ENCODE results near the gene CAB39.

Gene CAB39

DNA sequence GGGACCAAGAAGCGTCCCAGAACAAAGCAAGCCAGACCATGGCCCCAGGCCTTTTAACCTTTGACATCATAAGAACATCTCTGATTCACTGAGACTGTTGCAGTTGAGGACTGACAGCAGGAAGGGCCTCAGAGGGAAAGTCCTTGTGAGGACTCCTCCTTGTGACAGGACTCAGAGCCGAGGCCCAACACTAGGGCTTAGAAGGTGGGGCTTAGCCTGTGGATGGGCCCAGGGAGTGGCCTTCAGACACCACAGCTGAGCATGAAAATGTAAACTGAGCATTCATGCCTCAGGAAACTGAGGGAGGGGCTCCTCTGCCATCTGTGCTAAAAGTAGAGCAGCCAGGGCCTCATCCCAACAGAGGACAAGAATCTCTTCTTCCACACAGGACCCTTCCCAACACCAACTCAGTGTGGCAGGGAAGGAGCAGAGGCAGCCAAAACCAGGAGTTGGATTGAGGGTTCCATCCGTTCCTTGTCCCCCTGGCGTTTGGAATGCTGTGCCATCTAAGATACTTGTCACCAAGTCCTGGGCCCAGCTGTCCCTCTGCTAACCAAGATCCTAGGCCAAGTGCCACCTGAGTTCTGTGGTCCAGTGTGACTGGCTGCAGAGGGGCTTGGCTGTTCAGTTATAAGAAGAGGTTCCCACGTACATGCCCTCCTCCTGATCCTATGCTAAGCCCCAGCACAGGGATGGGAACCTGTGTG is 37.5 kb upstream of the CAB39 start:
- no peak overlapping the region for H3K4me3 ChIP-seq (ENCODE audit: low read depth, low read length)
- no peak for DNase-seq (ENCODE audit: low read depth, low spot score)
- TF ChIP-seq CTCF (IDR thresholded peaks at IDR 0.05; ENCODE audit: insufficient read depth, low read length, missing control alignments), result no peak
- POLR2A ChIA-PET, result interaction anchor here (0.6 kb wide), 1 partner anchor 217 kb away, joined by 4 read pairs; no protein-coding TSS in a partner anchor
- CTCF ChIA-PET, result no interaction called here

DNA sequence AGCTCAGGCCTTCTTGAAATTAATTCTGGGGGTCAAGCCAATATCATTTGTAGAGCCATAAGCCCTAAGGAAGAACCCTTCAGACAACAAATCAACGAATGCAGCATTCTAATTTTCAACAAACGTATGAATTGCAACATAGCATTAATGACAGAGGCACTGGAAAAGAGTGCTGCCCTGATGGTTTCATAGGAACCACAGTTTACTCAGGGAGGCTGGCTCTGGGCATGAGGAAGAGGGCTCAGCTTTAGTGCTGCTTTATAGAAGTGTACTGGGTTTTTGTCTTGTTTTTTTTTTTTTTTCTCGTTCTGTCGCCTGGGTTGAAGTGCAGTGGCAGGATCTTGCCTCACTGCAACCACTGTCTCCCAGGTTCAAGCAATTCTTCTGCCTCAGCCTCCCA is 36.1 kb upstream of the CAB39 start:
- no peak overlapping the region for H3K4me3 ChIP-seq (ENCODE audit: low read depth, low read length)
- ChIA-PET POLR2A (no interaction called here), CTCF (interaction anchor here (1.5 kb wide), 1 partner anchor 122 kb away, joined by 5 read pairs; no protein-coding TSS in a partner anchor)
- no peak for DNase-seq (ENCODE audit: low read depth, low spot score)
- no peak for TF ChIP-seq CTCF (IDR thresholded peaks at IDR 0.05; ENCODE audit: insufficient read depth, low read length, missing control alignments)

GRCh38 chr2:230677201-230677946 is 35.3 kb upstream of the CAB39 start:
- DNase-seq (ENCODE audit: low read depth, low spot score), result no peak
- ChIA-PET CTCF (interaction anchor here (1.5 kb wide), 1 partner anchor 121 kb away, joined by 5 read pairs; no protein-coding TSS in a partner anchor), POLR2A (no interaction called here)
- no peak overlapping the region for H3K4me3 ChIP-seq (ENCODE audit: low read depth, low read length)
- TF ChIP-seq CTCF (IDR thresholded peaks at IDR 0.05; ENCODE audit: insufficient read depth, low read length, missing control alignments), result no peak

- TF ChIP-seq CTCF (IDR thresholded peaks at IDR 0.05; ENCODE audit: insufficient read depth, low read length, missing control alignments), result no peak
- ChIA-PET POLR2A (no interaction called here), CTCF (interaction anchor here (1.5 kb wide), 1 partner anchor 121 kb away, joined by 5 read pairs; no protein-coding TSS in a partner anchor)
- DNase-seq (ENCODE audit: low read depth, low spot score), result no peak
- no peak overlapping the region for H3K4me3 ChIP-seq (ENCODE audit: low read depth, low read length)
Measured at GRCh38 chr2:230678018-230678417, 34.6 kb upstream of the CAB39 start.

GRCh38 chr2:230678451-230678850 is 34.2 kb upstream of the CAB39 start:
- DNase-seq (ENCODE audit: low read depth, low spot score), result no peak
- CTCF ChIA-PET, result interaction anchor here (1.6 to 3.6 kb wide), 2 partner anchors 34 to 119 kb away, joined by 6 to 14 read pairs; no protein-coding TSS in a partner anchor
- no peak for TF ChIP-seq CTCF (IDR thresholded peaks at IDR 0.05; ENCODE audit: insufficient read depth, low read length, missing control alignments)
- POLR2A ChIA-PET, result no interaction called here
- no peak overlapping the region for H3K4me3 ChIP-seq (ENCODE audit: low read depth, low read length)

Measured in AG04449 (cell line).